Right cardiac atrium (tissue), 5 donors: ENCODE results near the gene DHRS7C. TPM values are rescaled to one million over a fixed set of nuclear protein-coding genes. Genes with fewer than 3 reads are reported as not detected.
A peak's percentile ranks its signal among the peaks of the same experiment; 100 is the strongest.

Experiments used
- ATAC-seq, 2 donors: fragments of 200-7000 bp; cut with Tn5 transposase; one replicate each; pipeline versions ENCODE4 v1.8.0 to v1.9.1; 2020; ENCODE audit warnings: moderate library complexity in 2 of 2, mild to moderate bottlenecking in 1 of 2
- DNase-seq, 3 donors: peaks; one replicate each; pipeline ENCODE4 v3.0.0-alpha.2; 2020
- H3K27ac ChIP-seq: one replicate; pipeline ENCODE4 v1.5.1; 2013; ENCODE audit warnings: mild to moderate bottlenecking, low read length, control low read depth, moderate library complexity
- H3K27me3 ChIP-seq: one replicate; pipeline ENCODE4 v1.6.1; 2013; ENCODE audit not compliant: control insufficient read depth, insufficient read depth
- H3K4me1 ChIP-seq: one replicate; pipeline ENCODE4 v1.6.1; 2013; ENCODE audit warnings: low read length; ENCODE audit not compliant: control insufficient read depth, insufficient read depth
- H3K4me3 ChIP-seq: one replicate; pipeline ENCODE4 v1.5.1; 2013; ENCODE audit warnings: low read length, control low read depth
- H3K9me3 ChIP-seq: one replicate; pipeline ENCODE4 v1.6.1; 2013; ENCODE audit warnings: low read length; ENCODE audit not compliant: control insufficient read depth
- WGBS: extraction: QIAGEN DNeasy Blood & Tissue Kit; methylation state at CpG from one replicate; pipeline ENCODE4 v1.1.7; 2013; 5-methylcytosine and 5-hydroxymethylcytosine counted together
- intact Hi-C, 4 donors: fragments of 100-400 bp; cut with DNase I; formaldehyde crosslinking; loops; one replicate each; pipeline versions ENCODE4 v1.11.0 to v1.14.0; 2022 to 2023
- polyA plus RNA-seq: library from polyadenylated mRNA; stranded (reverse); fragments of 200-250 nt; gene quantifications from one replicate; pipeline ENCODE4 v1.2.3, GENCODE V29; 2013
- total RNA-seq, 4 donors: library from RNA; stranded (reverse); fragmentation: NEBNext Ultra II Directional; extraction: Animal tissue kit (Norgen Biotek cat#: 25700); gene quantifications; one replicate each; pipeline ENCODE4 v1.2.1, GENCODE V29; 2021
- donor health status: healthy with polysubstance abuse.
- donor health status: DM: no; HTN: yes; CAD: no.
- donor health status: DM: no; HTN: no; CAD: no.
- donor health status: DM: no; HTN: yes; CAD: no; lungs with severe emphysema.
- donor health status: DM: yes; HTN: yes; CAD: no.

Gene DHRS7C
- total and polyA plus RNA-seq, 5 donors: 100 to 317 (median 189) TPM

DNA sequence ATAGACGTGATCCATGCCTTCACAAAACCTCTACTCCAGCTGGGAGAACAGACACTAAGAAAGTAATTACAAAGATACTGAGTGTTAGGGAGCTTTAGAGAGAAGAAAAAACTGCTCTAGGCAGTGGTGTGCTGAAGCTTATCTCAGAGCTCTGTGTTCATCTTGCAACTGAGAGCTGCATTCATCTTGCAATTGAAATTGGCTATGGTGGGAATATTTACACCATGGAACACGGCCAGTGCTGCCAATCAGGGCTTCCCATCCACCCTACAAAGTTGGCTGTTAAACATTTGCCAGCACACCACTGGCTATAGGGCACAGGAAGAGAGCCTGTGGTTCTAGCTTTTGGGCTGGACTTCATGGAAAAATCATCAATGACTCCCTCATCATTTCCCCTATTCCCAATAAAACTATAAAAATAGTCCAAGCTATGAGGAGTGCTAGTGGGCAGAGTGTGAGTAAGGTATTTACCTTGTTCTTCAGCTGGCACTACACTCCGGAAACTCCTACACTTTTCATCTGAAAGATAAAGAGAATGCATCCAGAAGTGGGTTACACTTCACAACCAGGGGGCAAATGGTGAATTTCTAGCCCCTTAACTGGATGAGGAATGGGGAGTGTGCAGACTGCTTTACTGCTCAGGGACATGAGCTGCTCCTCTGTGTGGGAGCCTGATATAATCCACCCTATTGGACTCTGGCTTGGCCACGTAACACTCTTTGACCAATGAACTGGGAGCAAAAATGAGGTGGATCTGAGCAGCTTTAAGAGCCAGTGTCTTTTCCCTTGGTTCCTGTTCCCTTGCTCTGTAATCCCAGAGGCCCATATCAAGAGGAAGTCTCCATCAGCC is 18.9 kb upstream of the DHRS7C start:
- no peak overlapping the region for H3K4me3 ChIP-seq
- intact Hi-C loops: no loop called here
- H3K27me3 ChIP-seq: no peaks in the 10 kb centered on the region
- H3K9me3 ChIP-seq: no peaks in the 10 kb centered on the region
- 53% methylated on average over 4 of the region's 4 CpGs for WGBS
- H3K27ac ChIP-seq: peak overlapping the region; percentile 91
- peak in 1 of 3 donors; percentile 19 for DNase-seq
- H3K4me1 ChIP-seq: peaks cover 5% of the 10 kb centered on the region
- ATAC-seq: peak; percentile 73 to 75

GRCh38 chr17:9809409-9809808 is 18.0 kb upstream of the DHRS7C start:
- peak overlapping the region; percentile 91 for H3K27ac ChIP-seq
- intact Hi-C loops: no loop called here
- no peak for ATAC-seq

DNA sequence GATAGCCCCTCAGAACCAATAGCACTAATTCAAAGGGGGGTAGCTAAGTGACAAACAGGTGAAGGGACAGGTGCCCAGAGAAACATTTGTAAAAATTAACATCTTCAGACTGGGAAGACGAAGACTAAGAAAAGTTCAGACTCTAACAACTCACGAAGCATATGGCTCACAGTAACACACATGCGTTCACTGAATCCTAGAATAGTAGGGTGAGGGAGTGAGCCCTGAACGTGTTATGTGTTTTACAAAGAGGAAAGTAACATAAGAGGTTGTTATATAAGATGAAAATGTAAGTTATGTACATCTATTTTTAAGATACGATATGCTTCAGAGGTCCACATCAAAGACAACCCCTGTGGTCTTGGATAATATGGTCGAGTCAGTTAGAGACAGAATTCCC is 15.3 kb upstream of the DHRS7C start:
- DNase-seq (no peak), ATAC-seq (no peak)
- no peak overlapping the region for H3K27ac ChIP-seq
- peaks cover 5% of the 10 kb centered on the region for H3K4me1 ChIP-seq
- H3K27me3 ChIP-seq: no peaks in the 10 kb centered on the region
- 64% methylated on average over 6 of the region's 6 CpGs for WGBS
- no peak overlapping the region for H3K4me3 ChIP-seq
- intact Hi-C loops: no loop called here
- no peaks in the 10 kb centered on the region for H3K9me3 ChIP-seq

More at GRCh38 chr17:9809409-9809808, 18.0 kb upstream of the DHRS7C start:
- Histone ChIP-seq H3K4me3 (no peak overlapping the region), H3K4me1 (peaks cover 5% of the 10 kb centered on the region), H3K27me3 (no peaks in the 10 kb centered on the region), H3K9me3 (no peaks in the 10 kb centered on the region)
- 83% methylated on average over 8 of the region's 8 CpGs for WGBS
- DNase-seq: no peak

- ATAC-seq: no peak
- H3K4me1 ChIP-seq: peaks cover 2% of the 10 kb centered on the region
- intact Hi-C loops: no loop called here
- DNase-seq: no peak
- H3K4me3 ChIP-seq: no peak overlapping the region
- H3K9me3 ChIP-seq: no peaks in the 10 kb centered on the region
- H3K27me3 ChIP-seq: no peaks in the 10 kb centered on the region
- WGBS: 89% methylated on average over 4 of the region's 4 CpGs
- no peak overlapping the region for H3K27ac ChIP-seq
These were observed 14.4 kb upstream of the DHRS7C start for GRCh38 chr17:9805769-9806168.

DNA sequence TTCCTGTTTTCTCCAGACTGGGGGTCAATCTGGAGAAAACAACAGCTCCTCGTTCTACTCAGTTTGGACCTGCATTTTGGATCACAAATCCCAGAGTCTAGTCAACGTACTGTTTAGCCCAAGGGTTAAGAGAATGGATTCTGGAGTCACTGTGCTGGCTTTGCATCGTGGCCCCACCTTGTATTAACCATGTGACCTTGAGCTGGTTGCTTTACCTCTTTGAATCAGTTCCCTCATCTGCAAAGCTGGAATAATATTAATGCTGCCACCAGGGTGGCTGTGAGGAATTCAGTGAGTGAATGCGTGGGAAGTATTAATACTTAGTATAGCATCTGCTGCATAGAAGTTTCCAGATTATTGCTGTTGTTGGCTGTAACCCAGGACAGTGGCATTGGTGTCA is 11.3 kb upstream of the DHRS7C start:
- intact Hi-C loops: no loop called here
- H3K4me1 ChIP-seq: no peaks in the 10 kb centered on the region
- 47% methylated on average over 4 of the region's 4 CpGs for WGBS
- no peak overlapping the region for H3K4me3 ChIP-seq
- peak overlapping the region; percentile 77 for H3K27ac ChIP-seq
- no peaks in the 10 kb centered on the region for H3K27me3 ChIP-seq
- H3K9me3 ChIP-seq: no peaks in the 10 kb centered on the region
- no peak for ATAC-seq
- no peak for DNase-seq

- Histone ChIP-seq H3K4me1 (no peaks in the 10 kb centered on the region), H3K9me3 (no peaks in the 10 kb centered on the region), H3K27ac (peak overlapping the region; percentile 77), H3K4me3 (no peak overlapping the region), H3K27me3 (no peaks in the 10 kb centered on the region)
- 44% methylated on average over 13 of the region's 13 CpGs for WGBS
- intact Hi-C loops: no loop called here
- peak; percentile 45 to 55 for ATAC-seq
- DNase-seq: peak in 2 of 3 donors; percentile 16 to 65
These were observed 10.9 kb upstream of the DHRS7C start for GRCh38 chr17:9802294-9802693.

GRCh38 chr17:9801505-9801904 is 10.1 kb upstream of the DHRS7C start:
- intact Hi-C loops: no loop called here
- no peak overlapping the region for H3K4me3 ChIP-seq
- H3K27ac ChIP-seq: no peak overlapping the region
- no peaks in the 10 kb centered on the region for H3K27me3 ChIP-seq
- DNase-seq: no peak
- no peak for ATAC-seq
- WGBS: 25% methylated on average over 2 of the region's 2 CpGs
- H3K4me1 ChIP-seq: no peaks in the 10 kb centered on the region
- no peaks in the 10 kb centered on the region for H3K9me3 ChIP-seq

GRCh38 chr17:9798724-9799123 is 7.3 kb upstream of the DHRS7C start:
- intact Hi-C loops: no loop called here
- peak overlapping the region; percentile 84 for H3K27ac ChIP-seq
- H3K4me3 ChIP-seq: no peak overlapping the region
- ATAC-seq: peak; percentile 79 to 81
- no peaks in the 10 kb centered on the region for H3K4me1 ChIP-seq
- WGBS: 54% methylated on average over 7 of the region's 7 CpGs
- H3K27me3 ChIP-seq: no peaks in the 10 kb centered on the region
- H3K9me3 ChIP-seq: no peaks in the 10 kb centered on the region
- DNase-seq: no peak

DNA sequence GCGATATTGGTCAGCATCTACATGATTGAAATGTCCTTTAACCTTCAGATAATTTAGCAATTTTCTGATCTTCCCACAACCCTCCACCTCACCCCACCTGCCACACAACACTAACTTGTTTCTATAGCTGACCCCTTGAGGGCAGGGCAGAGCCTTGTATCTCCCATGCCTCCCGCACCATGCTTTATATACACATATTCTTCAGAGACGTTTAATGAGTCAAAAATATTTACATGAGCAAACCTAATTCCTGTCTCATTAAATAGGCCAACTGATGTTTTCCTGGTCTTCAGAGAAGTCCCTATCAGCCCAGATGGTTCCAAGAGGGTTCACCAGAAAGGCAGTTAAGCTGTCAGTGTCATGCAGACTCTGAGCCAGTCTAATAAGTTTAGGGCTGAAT is 6.6 kb upstream of the DHRS7C start:
- H3K27me3 ChIP-seq: no peaks in the 10 kb centered on the region
- no peaks in the 10 kb centered on the region for H3K9me3 ChIP-seq
- intact Hi-C loops: no loop called here
- H3K4me1 ChIP-seq: no peaks in the 10 kb centered on the region
- H3K27ac ChIP-seq: peak overlapping the region; percentile 84
- ATAC-seq (no peak), DNase-seq (no peak)
- no peak overlapping the region for H3K4me3 ChIP-seq
- WGBS: 64% methylated on average over 3 of the region's 3 CpGs

- ATAC-seq: no peak
- Histone ChIP-seq H3K4me3 (no peak overlapping the region), H3K4me1 (no peaks in the 10 kb centered on the region), H3K27me3 (no peaks in the 10 kb centered on the region), H3K9me3 (no peaks in the 10 kb centered on the region), H3K27ac (peak overlapping the region; percentile 5)
- no peak for DNase-seq
- WGBS: 91% methylated on average over 15 of the region's 15 CpGs
- intact Hi-C loops: loop anchor here in 1 of 4 donors (5.0 kb wide), 1 partner anchor 45 kb away; no protein-coding TSS in a partner anchor
These were observed 919 bp upstream of the DHRS7C start for GRCh38 chr17:9792181-9792840.

DNA sequence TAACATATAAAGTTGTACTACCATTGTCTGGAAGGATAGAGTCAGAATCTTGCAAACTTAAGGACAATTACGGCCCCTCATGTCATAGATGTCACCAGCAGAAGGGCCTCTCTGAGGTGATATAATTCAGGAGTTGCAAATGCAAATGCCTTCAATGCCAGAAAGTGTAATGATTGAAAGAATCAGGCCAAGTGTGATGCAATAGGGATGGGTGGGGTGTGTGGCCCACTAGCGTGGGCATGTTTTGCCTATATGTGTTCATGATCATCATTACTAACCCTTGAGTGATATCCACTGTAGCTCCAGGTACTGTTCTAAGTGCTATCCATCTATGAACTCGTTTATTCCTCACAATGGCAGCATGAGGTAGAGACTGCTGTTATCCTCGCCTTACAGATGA is 1.1 kb downstream of the DHRS7C start:
- WGBS: 70% methylated on average over 4 of the region's 4 CpGs
- ATAC-seq: no peak
- H3K27ac ChIP-seq: peak overlapping the region; percentile 91
- H3K9me3 ChIP-seq: no peaks in the 10 kb centered on the region
- H3K4me1 ChIP-seq: no peaks in the 10 kb centered on the region
- intact Hi-C loops: loop anchor here in 1 of 4 donors (5.0 kb wide), 1 partner anchor 47 kb away; no protein-coding TSS in a partner anchor
- no peak for DNase-seq
- peak overlapping the region; percentile 21 for H3K4me3 ChIP-seq
- no peaks in the 10 kb centered on the region for H3K27me3 ChIP-seq
